Ovary (tissue), 3 donors: ENCODE measurements around the gene GJA4.

Source experiments
- CTCF ChIP-seq, 3 donors: fragments of 450-650 bp in 2 of 3; fragments of 200-600 bp in 1 of 3; IDR thresholded peaks; one replicate each; pipeline versions ENCODE4 v1.5.1 to v1.8.0; 2016 to 2022; ENCODE audit warnings: antibody characterized with exemption in 3 of 3, mild to moderate bottlenecking in 1 of 3
- POLR2A ChIP-seq: fragments of 450-650 bp; IDR thresholded peaks from one replicate; pipeline ENCODE4 v1.6.1; 2017; ENCODE audit warnings: antibody characterized with exemption, mild to moderate bottlenecking, moderate library complexity
- donor health status: DM: no; HTN: no; CAD: no.

GRCh38 chr1:34758751-34759150, 34.0 kb upstream of the GJA4 start:
- no peak for TF ChIP-seq CTCF (IDR thresholded peaks at IDR 0.05)
- no peak for TF ChIP-seq POLR2A
